ENCODE results near the gene TMEM270.

- TF ChIP-seq BCLAF1 (IDR thresholded peaks at IDR 0.05) (no peak), FOXK2 (IDR thresholded peaks at IDR 0.05) (no peak), YY1 (IDR thresholded peaks at IDR 0.05; ENCODE audit: low read depth, low read length) (no peak), DPF2 (IDR thresholded peaks at IDR 0.05) (no peak), ASH2L (IDR thresholded peaks at IDR 0.05; ENCODE audit: borderline replicate concordance, low read depth) (no peak), SIX5 (IDR thresholded peaks at IDR 0.05; ENCODE audit: low read depth, low read length, severe bottlenecking) (no peak), RAD51 (IDR thresholded peaks at IDR 0.05) (no peak), CTCF (IDR thresholded peaks at IDR 0.05 in 2 of 3, conservative IDR thresholded peaks at IDR 0.05 in 1 of 3; ENCODE audit: control insufficient read depth in 2 of 3, extremely low read depth in 1 of 3, insufficient read depth in 1 of 3, low read depth in 3 of 3, low read length in 3 of 3) (no peak), SREBF2 (IDR thresholded peaks at IDR 0.05; ENCODE audit: low read length) (no peak), ATF2 (IDR thresholded peaks at IDR 0.05; ENCODE audit: low read length) (no peak)
Observed at GRCh38 chr7:73828972-73829371, 32.0 kb upstream of the TMEM270 start.
